OCI-M1 (cell line): ENCODE results near the gene TSPAN2.

Experiments
- DNase-seq: peaks from one replicate; lab custom pipeline; 2025; lab: John Stamatoyannopoulos, UW

Gene TSPAN2

GRCh38 chr1:115074839-115075534 lies 14.3 kb downstream of the TSPAN2 start:
- DNase-seq: no peak

- no peak for DNase-seq
These were observed 15.8 kb downstream of the TSPAN2 start for GRCh38 chr1:115073298-115074087.

- no peak for DNase-seq
These were observed 18.2 kb downstream of the TSPAN2 start for GRCh38 chr1:115071012-115071664.

- DNase-seq: no peak
These were observed 19.5 kb downstream of the TSPAN2 start for GRCh38 chr1:115069659-115070308.

GRCh38 chr1:115068826-115069585 lies 20.3 kb downstream of the TSPAN2 start:
- DNase-seq: no peak

GRCh38 chr1:115067161-115067859 lies 22.0 kb downstream of the TSPAN2 start:
- no peak for DNase-seq

- DNase-seq: no peak
These were observed 24.3 kb downstream of the TSPAN2 start for GRCh38 chr1:115065021-115065420.

GRCh38 chr1:115064461-115064860 lies 24.8 kb downstream of the TSPAN2 start:
- no peak for DNase-seq

- no peak for DNase-seq
These were observed 25.9 kb downstream of the TSPAN2 start for GRCh38 chr1:115063228-115063901.

- DNase-seq: no peak
These were observed 26.7 kb downstream of the TSPAN2 start for GRCh38 chr1:115062542-115063004.

GRCh38 chr1:115060501-115060900 lies 28.8 kb downstream of the TSPAN2 start:
- DNase-seq: peak; percentile 6

- no peak for DNase-seq
These were observed 30.0 kb downstream of the TSPAN2 start for GRCh38 chr1:115059316-115059715.

GRCh38 chr1:115057661-115058254 lies 31.5 kb downstream of the TSPAN2 start:
- DNase-seq: no peak

- no peak for DNase-seq
These were observed 32.9 kb downstream of the TSPAN2 start for GRCh38 chr1:115056395-115056798.

- peak; percentile 77 for DNase-seq
These were observed 36.7 kb downstream of the TSPAN2 start for GRCh38 chr1:115052454-115053083.

GRCh38 chr1:115051850-115052249 lies 37.5 kb downstream of the TSPAN2 start:
- no peak for DNase-seq

GRCh38 chr1:115046751-115047150 lies 42.6 kb downstream of the TSPAN2 start:
- DNase-seq: no peak

GRCh38 chr1:115041654-115042053 lies 47.6 kb downstream of the TSPAN2 start:
- peak; percentile 14 for DNase-seq

- no peak for DNase-seq
These were observed 48.8 kb downstream of the TSPAN2 start for GRCh38 chr1:115040501-115040900.
